ENCODE measurements around the gene PLEKHA5.

PLEKHA5 gene, protein sequence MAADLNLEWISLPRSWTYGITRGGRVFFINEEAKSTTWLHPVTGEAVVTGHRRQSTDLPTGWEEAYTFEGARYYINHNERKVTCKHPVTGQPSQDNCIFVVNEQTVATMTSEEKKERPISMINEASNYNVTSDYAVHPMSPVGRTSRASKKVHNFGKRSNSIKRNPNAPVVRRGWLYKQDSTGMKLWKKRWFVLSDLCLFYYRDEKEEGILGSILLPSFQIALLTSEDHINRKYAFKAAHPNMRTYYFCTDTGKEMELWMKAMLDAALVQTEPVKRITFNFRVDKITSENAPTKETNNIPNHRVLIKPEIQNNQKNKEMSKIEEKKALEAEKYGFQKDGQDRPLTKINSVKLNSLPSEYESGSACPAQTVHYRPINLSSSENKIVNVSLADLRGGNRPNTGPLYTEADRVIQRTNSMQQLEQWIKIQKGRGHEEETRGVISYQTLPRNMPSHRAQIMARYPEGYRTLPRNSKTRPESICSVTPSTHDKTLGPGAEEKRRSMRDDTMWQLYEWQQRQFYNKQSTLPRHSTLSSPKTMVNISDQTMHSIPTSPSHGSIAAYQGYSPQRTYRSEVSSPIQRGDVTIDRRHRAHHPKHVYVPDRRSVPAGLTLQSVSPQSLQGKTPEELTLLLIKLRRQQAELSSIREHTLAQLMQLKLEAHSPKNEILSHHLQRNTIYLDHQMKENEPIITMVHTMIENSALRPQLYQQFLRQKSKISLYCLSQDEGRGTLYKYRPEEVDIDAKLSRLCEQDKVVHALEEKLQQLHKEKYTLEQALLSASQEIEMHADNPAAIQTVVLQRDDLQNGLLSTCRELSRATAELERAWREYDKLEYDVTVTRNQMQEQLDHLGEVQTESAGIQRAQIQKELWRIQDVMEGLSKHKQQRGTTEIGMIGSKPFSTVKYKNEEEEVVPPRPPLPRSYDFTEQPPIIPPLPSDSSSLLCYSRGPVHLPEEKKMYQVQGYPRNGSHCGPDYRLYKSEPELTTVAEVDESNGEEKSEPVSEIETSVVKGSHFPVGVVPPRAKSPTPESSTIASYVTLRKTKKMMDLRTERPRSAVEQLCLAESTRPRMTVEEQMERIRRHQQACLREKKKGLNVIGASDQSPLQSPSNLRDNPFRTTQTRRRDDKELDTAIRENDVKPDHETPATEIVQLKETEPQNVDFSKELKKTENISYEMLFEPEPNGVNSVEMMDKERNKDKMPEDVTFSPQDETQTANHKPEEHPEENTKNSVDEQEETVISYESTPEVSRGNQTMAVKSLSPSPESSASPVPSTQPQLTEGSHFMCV

DNA sequence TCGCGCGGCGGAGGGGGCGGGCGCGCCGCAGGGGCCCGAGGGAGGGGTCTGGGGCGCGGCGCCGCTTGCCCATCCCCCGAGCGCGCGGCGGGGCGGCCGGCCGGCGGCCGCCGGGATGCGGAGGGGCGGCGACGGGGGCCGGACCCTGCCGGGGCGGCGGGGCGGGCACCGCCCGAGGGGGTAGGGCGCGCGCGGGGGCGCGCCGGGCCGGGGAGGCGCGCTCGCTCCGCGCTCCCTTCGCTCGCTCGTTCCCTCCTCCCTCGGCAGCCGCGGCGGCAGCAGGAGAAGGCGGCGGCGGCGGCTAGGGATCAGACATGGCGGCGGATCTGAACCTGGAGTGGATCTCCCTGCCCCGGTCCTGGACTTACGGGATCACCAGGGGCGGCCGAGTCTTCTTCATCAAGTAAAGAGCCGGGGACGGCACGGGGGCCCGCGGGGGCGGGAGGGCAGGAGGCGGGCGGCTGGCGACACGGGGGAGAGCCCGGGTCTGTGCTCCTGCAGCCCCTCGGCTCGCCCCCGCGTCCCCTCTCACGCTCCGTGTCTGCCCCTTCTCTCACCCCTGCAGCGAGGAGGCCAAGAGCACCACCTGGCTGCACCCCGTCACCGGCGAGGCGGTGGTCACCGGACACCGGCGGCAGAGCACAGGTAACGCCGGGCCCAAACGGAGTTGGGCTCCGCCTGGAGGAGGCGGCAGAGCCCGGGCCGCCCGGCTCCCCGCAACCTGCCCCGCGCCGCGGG is at the start of gene PLEKHA5:
PLEKHA5 (plus strand) TSS at position 248 of the 738 bp plus-strand sequence; CDS start at position 315, 67 bp downstream.
- H3K4me2 ChIP-seq (ENCODE audit: low read length), result no peak within 1 kb of the TSS
- no peak within 1 kb of the TSS for H2AFZ ChIP-seq (ENCODE audit: low read depth, low read length)
- H3K27me3 ChIP-seq (ENCODE audit: low read depth, low read length), result no peaks in the 10 kb centered on the region
- no peak within 1 kb of the TSS for H3K27ac ChIP-seq (ENCODE audit: low read length)
- no peaks in the 10 kb centered on the region for H3K36me3 ChIP-seq (replicated peaks; ENCODE audit: low read depth, low read length)
- H3K4me1 ChIP-seq (ENCODE audit: low read length), result peaks cover 6% of the 10 kb centered on the region
- no peak within 1 kb of the TSS for H3K9ac ChIP-seq (ENCODE audit: low read length)
- TF ChIP-seq, protein P1, sequence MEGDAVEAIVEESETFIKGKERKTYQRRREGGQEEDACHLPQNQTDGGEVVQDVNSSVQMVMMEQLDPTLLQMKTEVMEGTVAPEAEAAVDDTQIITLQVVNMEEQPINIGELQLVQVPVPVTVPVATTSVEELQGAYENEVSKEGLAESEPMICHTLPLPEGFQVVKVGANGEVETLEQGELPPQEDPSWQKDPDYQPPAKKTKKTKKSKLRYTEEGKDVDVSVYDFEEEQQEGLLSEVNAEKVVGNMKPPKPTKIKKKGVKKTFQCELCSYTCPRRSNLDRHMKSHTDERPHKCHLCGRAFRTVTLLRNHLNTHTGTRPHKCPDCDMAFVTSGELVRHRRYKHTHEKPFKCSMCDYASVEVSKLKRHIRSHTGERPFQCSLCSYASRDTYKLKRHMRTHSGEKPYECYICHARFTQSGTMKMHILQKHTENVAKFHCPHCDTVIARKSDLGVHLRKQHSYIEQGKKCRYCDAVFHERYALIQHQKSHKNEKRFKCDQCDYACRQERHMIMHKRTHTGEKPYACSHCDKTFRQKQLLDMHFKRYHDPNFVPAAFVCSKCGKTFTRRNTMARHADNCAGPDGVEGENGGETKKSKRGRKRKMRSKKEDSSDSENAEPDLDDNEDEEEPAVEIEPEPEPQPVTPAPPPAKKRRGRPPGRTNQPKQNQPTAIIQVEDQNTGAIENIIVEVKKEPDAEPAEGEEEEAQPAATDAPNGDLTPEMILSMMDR (IDR thresholded peaks at IDR 0.05; ENCODE audit: low read depth, low read length), result no peak
- TF ChIP-seq EZH2phosphoT487 (IDR thresholded peaks at IDR 0.05; ENCODE audit: low read depth), result no peak
- H3K9me3 ChIP-seq (ENCODE audit: insufficient read depth, low read length), result peaks cover 24% of the 10 kb centered on the region; the same call in 1 of the 2 replicates
- H3K79me2 ChIP-seq (ENCODE audit: low read length), result no peaks in the 10 kb centered on the region
- H3K4me3 ChIP-seq (ENCODE audit: low read length), result no peak within 1 kb of the TSS
- H4K20me1 ChIP-seq (ENCODE audit: insufficient read depth, low read length), result no peaks in the 10 kb centered on the region

DNA sequence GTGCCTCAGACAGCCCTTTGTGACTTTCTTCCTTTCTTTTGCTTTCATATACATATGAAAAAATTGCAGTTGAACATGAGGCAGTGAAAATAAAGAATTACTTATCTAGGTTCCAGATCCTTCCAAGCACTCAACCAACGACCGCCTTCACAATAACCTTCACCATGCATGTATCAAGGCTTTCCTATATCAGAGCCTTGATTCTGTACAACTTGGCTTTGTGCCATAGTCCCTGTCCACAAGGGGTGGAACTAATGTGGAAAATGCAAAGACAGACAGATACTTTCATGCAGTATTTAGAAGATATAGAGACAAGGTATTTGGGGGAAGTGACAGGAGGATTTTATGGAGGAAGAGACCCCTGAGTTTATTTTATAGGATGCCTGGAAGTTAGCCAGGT is 48.6 kb upstream of the PLEKHA5 start:
- Histone ChIP-seq H3K27me3 (ENCODE audit: low read depth, low read length) (no peaks in the 10 kb centered on the region), H3K36me3 (replicated peaks; ENCODE audit: low read depth, low read length) (no peaks in the 10 kb centered on the region), H3K79me2 (ENCODE audit: low read length) (no peaks in the 10 kb centered on the region), H4K20me1 (ENCODE audit: insufficient read depth, low read length) (no peaks in the 10 kb centered on the region), H3K4me3 (ENCODE audit: low read length) (no peak overlapping the region), H3K9me3 (ENCODE audit: insufficient read depth, low read length) (no peaks in the 10 kb centered on the region), H2AFZ (ENCODE audit: low read depth, low read length) (no peak overlapping the region), H3K4me1 (ENCODE audit: low read length) (peaks cover 18% of the 10 kb centered on the region), H3K4me2 (ENCODE audit: low read length) (no peak overlapping the region), H3K9ac (ENCODE audit: low read length) (no peak overlapping the region), H3K27ac (ENCODE audit: low read length) (no peak overlapping the region)
- TF ChIP-seq, protein P1 (IDR thresholded peaks at IDR 0.05; ENCODE audit: low read depth, low read length), result no peak
- TF ChIP-seq EZH2phosphoT487 (IDR thresholded peaks at IDR 0.05; ENCODE audit: low read depth), result no peak

DNA sequence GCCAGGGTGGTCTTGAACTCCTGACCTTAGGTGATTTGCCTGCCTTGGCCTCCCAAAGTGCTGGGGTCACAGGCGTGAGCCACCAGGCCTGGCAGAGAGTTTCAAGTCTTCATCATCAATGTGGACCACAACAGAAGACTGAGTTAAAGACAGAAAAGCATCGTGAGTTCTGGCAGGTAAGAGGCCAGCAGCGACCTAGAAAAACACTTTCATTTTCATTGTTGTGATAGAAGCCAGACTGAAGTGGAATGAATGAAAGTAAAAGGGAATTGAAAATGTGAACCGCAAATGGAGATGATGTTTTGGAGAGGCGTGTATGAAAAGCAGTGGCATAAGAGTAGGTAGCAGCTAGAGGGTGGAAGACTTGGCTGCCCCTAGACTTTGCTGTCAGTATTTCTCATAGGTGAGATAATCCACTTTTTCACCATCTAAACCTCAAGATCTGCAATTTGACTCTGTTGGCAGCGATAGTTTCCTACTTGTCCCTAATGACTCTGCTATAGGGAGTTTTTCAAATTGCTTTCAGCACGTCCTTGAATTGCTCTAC is 47.1 kb upstream of the PLEKHA5 start:
- peak overlapping the region; percentile 87 for H3K4me2 ChIP-seq (ENCODE audit: low read length)
- peaks cover 18% of the 10 kb centered on the region for H3K4me1 ChIP-seq (ENCODE audit: low read length)

DNA sequence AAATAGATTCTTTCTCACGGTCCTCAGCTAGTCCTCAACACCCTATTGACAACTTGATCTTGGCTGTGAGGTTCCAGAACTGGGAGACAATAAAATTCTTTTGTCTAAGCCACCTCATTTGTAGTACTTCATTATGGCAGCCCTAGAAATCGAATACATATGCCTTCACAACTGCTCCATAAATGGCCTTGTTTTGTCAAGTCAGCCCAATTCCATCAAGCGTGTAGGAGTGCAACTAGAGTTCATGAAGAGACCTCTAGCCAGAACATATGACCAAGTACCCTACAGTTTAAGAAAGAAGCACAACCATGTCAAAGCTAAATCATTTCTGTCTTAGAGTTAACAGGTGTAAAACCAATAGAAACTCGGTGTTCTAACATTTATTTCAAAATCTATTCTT is 45.0 kb upstream of the PLEKHA5 start:
- H3K4me2 ChIP-seq (ENCODE audit: low read length), result no peak overlapping the region
- H3K79me2 ChIP-seq (ENCODE audit: low read length), result no peaks in the 10 kb centered on the region
- H3K4me3 ChIP-seq (ENCODE audit: low read length), result no peak overlapping the region
- peaks cover 18% of the 10 kb centered on the region for H3K4me1 ChIP-seq (ENCODE audit: low read length)
- H4K20me1 ChIP-seq (ENCODE audit: insufficient read depth, low read length), result no peaks in the 10 kb centered on the region
- H3K9ac ChIP-seq (ENCODE audit: low read length), result no peak overlapping the region
- TF ChIP-seq, protein P1 (IDR thresholded peaks at IDR 0.05; ENCODE audit: low read depth, low read length), result no peak
- TF ChIP-seq EZH2phosphoT487 (IDR thresholded peaks at IDR 0.05; ENCODE audit: low read depth), result no peak
- no peaks in the 10 kb centered on the region for H3K27me3 ChIP-seq (ENCODE audit: low read depth, low read length)
- H3K9me3 ChIP-seq (ENCODE audit: insufficient read depth, low read length), result no peaks in the 10 kb centered on the region
- no peak overlapping the region for H2AFZ ChIP-seq (ENCODE audit: low read depth, low read length)
- H3K36me3 ChIP-seq (replicated peaks; ENCODE audit: low read depth, low read length), result no peaks in the 10 kb centered on the region
- no peak overlapping the region for H3K27ac ChIP-seq (ENCODE audit: low read length)

More for the DNA sequence above, 47.1 kb upstream of the PLEKHA5 start:
- Histone ChIP-seq H4K20me1 (ENCODE audit: insufficient read depth, low read length) (no peaks in the 10 kb centered on the region), H3K9ac (ENCODE audit: low read length) (peak overlapping the region; percentile 20; the same call in 1 of the 2 replicates), H3K27ac (ENCODE audit: low read length) (peak overlapping the region; percentile 29), H3K79me2 (ENCODE audit: low read length) (no peaks in the 10 kb centered on the region), H3K27me3 (ENCODE audit: low read depth, low read length) (no peaks in the 10 kb centered on the region), H2AFZ (ENCODE audit: low read depth, low read length) (peak overlapping the region; percentile 71; the same call in 1 of the 2 replicates), H3K4me3 (ENCODE audit: low read length) (peak overlapping the region; percentile 69), H3K9me3 (ENCODE audit: insufficient read depth, low read length) (no peaks in the 10 kb centered on the region), H3K36me3 (replicated peaks; ENCODE audit: low read depth, low read length) (no peaks in the 10 kb centered on the region)
- no peak for TF ChIP-seq EZH2phosphoT487 (IDR thresholded peaks at IDR 0.05; ENCODE audit: low read depth)

Data from OCI-LY3 (cell line).